22Rv1 (cell line): Measurements from ENCODE around the gene MACROH2A2.

Source experiments
- ZFX ChIP-seq: fragments of 450-650 bp; IDR thresholded peaks from 2 replicates; pipeline ENCODE4 v1.6.1; 2017; ENCODE audit warnings: antibody characterized with exemption, borderline replicate concordance
- TF ChIP-seq, protein P1 (sequence below): fragments of 450-650 bp; IDR thresholded peaks from 2 replicates; pipeline ENCODE4 v1.5.1; 2017; ENCODE audit warnings: mild to moderate bottlenecking

DNA sequence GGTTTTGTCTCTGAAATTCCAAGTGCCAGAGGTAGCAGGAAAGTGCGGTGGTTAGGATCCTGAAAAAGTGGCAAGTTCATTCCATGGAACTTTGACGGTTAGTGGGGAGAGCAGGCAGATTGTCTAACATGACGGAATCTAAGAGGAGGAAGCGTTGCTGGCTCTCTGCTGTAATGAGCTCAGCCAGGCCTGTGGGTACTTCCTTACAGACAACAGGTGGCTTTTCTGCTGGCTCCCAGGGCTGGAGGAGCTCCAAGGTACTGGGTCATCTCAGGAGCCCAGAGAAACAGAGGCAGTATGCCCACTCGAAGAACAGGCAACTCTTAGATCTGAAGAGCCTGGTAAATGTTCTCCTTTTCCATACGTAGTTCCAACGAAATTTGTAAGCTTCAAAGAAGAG is 83.0 kb downstream of the MACROH2A2 start:
- TF ChIP-seq, protein P1, sequence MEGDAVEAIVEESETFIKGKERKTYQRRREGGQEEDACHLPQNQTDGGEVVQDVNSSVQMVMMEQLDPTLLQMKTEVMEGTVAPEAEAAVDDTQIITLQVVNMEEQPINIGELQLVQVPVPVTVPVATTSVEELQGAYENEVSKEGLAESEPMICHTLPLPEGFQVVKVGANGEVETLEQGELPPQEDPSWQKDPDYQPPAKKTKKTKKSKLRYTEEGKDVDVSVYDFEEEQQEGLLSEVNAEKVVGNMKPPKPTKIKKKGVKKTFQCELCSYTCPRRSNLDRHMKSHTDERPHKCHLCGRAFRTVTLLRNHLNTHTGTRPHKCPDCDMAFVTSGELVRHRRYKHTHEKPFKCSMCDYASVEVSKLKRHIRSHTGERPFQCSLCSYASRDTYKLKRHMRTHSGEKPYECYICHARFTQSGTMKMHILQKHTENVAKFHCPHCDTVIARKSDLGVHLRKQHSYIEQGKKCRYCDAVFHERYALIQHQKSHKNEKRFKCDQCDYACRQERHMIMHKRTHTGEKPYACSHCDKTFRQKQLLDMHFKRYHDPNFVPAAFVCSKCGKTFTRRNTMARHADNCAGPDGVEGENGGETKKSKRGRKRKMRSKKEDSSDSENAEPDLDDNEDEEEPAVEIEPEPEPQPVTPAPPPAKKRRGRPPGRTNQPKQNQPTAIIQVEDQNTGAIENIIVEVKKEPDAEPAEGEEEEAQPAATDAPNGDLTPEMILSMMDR = no peak
- TF ChIP-seq ZFX = no peak
